CMK (cell line): ENCODE results near the gene IL17RC.
"Not testable (repeated sequence)": the region's sequence is repeated elsewhere in the genome, so short reads cannot be mapped to it uniquely, and the experiment has no call there.

Source experiments
- DNase-seq: peaks from one replicate; pipeline ENCODE4 v3.0.0-alpha.2; 2010; ENCODE audit warnings: low read depth

IL17RC gene

DNA sequence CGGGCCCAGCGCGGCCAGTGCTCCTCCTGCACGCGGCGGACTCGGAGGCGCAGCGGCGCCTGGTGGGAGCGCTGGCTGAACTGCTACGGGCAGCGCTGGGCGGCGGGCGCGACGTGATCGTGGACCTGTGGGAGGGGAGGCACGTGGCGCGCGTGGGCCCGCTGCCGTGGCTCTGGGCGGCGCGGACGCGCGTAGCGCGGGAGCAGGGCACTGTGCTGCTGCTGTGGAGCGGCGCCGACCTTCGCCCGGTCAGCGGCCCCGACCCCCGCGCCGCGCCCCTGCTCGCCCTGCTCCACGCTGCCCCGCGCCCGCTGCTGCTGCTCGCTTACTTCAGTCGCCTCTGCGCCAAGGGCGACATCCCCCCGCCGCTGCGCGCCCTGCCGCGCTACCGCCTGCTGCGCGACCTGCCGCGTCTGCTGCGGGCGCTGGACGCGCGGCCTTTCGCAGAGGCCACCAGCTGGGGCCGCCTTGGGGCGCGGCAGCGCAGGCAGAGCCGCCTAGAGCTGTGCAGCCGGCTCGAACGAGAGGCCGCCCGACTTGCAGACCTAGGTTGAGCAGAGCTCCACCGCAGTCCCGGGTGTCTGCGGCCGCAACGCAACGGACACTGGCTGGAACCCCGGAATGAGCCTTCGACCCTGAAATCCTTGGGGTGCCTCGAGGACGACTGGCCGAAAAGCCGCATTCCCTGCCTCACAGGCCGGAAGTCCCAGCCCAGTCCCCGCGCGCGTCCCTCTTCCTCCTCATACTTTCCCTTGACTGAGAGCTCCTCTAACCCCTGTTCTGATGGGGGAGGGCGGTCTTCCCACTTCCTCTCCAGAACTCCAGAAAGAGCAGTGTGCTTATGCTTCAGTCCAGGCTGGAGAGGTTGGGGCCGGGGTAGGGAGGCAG lies 1.4 kb upstream of the IL17RC start:
- peak; percentile 70 for DNase-seq

DNA sequence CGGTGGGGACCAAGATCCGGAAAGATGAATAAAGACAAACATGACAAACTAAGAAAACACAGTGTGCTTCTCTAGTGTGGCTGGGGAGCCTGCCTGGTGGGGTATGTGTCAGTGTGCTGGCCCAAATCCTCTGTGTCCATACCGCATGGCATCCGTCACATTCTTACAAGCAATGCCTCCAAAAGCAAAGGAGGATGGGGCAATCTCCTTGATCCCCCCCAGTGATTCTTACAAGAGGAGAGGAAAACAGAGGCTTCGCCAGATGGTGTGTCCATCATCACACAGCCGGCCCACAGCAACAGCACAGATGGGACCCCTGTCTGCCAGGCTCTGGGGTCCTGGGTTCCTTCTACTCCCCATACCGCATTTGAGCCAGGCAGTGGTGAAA lies 558 bp upstream of the IL17RC start:
- no peak for DNase-seq

- DNase-seq: no peak
Observed at GRCh38 chr3:9917820-9918219, 922 bp downstream of the IL17RC start.

DNA sequence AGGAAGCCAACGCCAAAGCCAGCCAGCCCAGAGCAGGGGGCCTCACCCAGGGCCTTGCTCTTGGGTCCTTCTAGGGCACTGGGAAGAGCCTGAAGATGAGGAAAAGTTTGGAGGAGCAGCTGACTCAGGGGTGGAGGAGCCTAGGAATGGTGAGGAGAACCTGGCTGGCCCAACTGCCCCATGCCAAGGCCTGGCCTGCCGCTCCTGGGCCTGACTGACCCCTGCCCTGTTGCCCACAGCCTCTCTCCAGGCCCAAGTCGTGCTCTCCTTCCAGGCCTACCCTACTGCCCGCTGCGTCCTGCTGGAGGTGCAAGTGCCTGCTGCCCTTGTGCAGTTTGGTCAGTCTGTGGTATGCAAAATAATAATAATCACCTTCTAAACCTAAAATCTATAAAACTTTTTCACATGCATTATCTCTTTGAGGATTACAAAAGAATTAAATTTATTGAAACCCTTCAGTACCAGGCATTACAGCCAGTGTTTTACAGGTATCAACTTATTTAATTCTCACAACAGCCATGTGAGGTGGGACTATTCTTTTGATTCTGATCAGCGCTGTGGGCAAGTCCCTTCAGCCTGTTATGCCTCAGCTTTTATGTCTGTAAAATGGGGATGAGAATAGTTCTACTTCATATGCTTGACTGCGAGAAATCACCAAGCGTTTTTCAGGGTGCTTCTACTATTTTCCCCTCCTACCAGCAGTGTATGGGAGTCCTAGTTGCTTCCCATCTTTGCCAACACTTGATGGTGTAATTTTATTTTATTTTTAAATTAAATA lies 1.6 kb downstream of the IL17RC start:
- DNase-seq: no peak

GRCh38 chr3:9928158-9928557 lies 11.3 kb downstream of the IL17RC start:
- DNase-seq: no peak

DNA sequence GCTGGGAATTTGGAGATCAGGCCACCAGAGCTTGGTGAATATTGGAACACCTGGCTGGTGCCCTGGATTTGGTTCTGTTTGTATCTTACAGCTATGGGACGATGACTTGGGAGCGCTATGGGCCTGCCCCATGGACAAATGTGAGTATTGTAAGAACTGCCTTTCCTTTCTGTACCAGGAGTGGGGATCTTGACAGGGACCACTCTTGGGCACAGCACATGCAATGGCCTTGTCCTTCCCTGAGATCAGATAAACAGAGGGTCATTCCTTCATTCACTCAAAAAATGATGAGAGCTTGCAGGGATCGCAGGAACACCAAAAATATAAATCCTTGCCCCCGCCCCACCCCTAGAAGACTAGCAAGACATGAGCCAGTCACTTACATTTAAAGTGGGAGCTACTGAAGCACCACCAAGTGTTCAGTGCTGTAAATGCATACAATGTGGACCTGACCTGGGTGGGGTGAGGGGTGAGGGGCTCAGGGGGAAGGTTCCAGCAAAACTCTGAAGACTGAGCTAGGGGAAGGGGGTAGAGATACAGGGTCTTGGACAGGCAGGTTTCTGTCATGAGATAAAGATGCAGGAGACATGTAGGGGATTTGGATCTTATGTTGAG lies 14.0 kb downstream of the IL17RC start:
- no peak for DNase-seq

DNA sequence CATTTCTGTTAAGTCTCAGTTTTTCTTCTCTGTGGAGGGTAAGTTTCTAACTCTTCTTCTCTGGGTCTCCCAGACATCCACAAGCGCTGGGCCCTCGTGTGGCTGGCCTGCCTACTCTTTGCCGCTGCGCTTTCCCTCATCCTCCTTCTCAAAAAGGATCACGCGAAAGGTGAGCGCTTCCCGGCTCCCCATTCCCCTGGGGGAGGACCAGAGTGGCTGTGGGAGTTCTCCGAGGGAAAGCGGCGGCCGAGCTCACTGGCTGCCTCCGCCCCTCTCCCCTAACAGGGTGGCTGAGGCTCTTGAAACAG lies 15.6 kb downstream of the IL17RC start:
- DNase-seq: no peak

GRCh38 chr3:9932843-9933560 lies 16.1 kb downstream of the IL17RC start:
- peak; percentile 74 for DNase-seq

DNA sequence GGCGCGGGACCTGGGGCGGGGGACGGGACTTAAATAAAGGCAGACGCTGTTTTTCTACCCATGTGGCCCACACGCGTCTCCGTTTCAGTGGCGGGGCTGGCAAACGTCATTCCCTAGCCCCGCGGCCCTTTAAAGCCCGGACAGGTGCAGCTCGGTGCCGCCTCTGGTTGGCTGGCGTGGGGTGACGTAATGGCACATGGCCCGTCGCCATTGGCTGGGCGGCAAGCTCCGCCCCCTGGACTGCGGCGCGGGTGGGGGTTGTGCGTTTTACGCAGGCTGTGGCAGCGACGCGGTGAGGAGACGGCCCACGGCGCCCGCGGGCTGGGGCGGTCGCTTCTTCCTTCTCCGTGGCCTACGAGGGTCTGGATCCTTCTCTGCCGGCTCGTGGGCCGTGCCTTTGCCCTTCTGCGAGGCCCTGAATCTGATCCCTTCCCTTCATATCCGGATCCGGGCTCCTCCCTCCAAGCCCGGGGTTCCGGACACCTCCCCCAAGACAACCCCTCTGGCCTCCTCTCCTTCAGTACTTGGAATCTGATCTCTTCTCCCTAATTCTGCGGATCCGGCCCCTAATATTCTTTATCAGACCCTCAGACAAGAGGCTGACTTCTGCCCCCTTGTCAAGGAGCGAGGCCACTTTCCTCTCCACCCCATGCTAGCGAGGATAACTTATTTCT lies 16.8 kb downstream of the IL17RC start, which contains the start of gene CRELD1:
TSS of gene CRELD1 (plus strand) at position 274 of the 674 bp plus-strand sequence. CDS start 605 bp downstream, outside the sequence.
- peak; percentile 94 for DNase-seq

DNA sequence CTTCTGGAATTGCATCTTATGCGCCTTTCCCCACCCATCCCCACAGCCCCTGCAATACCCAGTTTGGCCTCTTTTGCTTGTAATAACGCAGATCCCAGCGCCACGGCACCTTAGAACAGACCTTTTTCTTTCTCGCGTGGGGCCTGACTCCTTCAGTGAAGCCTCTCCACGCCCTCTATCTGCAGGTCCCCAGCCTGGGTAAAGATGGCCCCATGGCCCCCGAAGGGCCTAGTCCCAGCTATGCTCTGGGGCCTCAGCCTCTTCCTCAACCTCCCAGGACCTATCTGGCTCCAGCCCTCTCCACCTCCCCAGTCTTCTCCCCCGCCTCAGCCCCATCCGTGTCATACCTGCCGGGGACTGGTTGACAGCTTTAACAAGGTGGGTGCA lies 17.3 kb downstream of the IL17RC start:
- DNase-seq: peak; percentile 48

DNA sequence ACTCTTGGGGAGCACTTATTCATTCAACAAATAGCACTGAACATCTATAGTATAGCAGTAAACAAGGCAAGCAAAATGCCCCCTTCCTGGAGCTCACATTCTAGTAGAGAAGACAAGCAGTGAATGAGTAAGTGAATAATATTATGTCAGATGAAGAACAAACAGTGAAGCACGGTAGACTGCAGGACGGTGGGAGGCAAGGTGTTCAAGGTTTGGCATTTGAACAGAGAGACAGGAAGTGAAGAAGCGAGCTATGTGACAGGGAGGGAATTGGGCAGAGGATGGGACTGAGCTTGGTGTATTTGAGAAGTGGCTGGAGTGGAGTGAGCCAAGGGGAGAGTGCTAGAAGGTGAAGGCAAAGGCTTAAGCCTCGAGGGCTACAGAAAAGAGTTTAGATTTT lies 18.1 kb downstream of the IL17RC start:
- DNase-seq: no peak

DNA sequence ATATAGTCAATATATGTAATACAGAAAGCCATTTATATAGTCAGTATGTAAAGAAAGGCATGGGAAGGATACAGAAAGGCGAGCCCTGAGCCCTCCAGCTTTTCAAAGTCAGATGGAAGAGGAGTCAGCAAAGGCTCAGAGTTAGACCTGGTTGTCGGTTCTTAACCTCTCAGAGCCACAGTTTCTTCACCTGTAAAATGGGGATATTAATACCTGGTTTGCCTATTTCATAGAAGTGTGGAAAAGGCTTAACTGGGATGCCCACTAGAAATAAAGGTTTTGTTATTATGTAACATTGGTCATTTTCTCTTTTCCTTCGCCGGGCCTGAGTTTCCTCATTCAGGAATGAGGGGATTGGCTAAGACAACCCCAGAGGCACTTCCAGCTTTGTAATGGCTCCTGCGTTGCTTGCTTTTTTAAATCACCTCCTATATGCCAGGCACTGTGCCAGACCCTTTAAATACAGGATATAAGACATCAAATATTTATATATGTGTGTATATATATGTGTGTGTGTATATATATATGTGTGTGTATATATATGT lies 19.1 kb downstream of the IL17RC start:
- no peak for DNase-seq

- DNase-seq: no peak
Observed at GRCh38 chr3:9937486-9938238, 20.8 kb downstream of the IL17RC start.

DNA sequence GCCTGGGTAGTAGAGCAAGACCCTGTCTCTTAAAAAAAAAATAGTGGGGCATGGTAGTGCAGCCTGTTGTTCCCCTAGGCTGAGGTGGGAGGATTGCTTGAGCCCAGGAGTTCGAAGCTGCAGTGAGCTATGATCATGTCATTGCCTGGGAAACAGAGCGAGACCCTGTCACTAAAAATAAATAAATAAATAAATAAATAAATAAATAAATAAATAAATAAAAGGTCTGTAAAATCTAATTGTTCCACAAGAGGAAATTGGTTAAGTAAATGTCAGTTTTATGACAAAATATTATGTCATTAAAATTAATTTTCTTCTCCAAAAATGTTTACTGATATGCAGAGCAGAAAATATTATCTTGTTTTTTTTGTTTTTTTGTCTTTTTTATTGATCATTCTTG lies 22.1 kb downstream of the IL17RC start:
- DNase-seq: no peak

DNA sequence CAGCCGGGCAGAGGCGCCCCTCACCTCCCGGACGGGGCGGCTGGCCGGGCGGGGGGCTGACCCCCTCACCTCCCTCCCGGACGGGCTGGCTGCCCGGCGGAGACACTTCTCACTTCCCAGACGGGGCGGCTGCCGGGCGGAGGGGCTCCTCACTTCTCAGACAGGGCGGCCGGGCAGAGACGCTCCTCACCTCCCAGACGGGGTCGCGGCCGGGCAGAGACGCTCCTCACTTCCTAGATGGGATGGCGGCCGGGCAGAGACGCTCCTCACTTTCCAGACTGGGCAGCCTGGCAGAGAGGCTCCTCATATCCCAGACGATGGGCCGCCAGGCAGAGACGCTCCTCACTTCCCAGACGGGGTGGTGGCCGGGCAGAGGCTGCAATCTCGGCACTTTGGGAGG lies 23.0 kb downstream of the IL17RC start:
- DNase-seq: not testable (repeated sequence)

DNA sequence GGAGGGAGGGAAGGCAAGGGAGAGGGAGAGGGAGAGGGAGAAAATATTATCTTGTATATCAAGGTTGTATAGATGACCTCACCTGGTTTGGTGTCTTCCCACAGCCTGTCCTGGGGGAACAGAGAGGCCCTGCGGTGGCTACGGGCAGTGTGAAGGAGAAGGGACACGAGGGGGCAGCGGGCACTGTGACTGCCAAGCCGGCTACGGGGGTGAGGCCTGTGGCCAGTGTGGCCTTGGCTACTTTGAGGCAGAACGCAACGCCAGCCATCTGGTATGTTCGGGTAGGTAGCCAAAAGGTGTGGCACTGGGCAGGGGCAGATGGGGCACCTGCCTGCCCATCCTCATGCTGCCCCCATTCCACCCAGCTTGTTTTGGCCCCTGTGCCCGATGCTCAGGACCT lies 23.8 kb downstream of the IL17RC start:
- no peak for DNase-seq

DNA sequence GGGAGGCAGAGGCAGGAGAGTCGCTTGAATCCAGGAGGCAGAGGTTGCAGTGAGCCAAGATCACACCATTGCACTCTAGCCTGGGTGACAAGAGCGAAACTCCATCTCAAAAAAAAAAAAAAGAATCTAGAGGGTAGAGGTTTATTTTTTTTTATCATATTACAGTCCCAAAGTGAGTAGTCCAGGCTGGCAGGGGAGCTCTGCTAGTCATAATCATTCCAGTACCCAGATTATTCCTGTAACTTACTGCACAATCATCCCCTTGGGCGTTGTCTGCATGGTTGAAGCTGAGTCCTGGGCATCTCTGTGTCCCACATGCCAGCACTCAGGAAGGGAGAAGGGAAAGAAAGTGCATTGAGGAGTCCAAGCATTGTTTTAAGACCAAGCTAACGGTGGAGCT lies 25.3 kb downstream of the IL17RC start:
- no peak for DNase-seq

DNA sequence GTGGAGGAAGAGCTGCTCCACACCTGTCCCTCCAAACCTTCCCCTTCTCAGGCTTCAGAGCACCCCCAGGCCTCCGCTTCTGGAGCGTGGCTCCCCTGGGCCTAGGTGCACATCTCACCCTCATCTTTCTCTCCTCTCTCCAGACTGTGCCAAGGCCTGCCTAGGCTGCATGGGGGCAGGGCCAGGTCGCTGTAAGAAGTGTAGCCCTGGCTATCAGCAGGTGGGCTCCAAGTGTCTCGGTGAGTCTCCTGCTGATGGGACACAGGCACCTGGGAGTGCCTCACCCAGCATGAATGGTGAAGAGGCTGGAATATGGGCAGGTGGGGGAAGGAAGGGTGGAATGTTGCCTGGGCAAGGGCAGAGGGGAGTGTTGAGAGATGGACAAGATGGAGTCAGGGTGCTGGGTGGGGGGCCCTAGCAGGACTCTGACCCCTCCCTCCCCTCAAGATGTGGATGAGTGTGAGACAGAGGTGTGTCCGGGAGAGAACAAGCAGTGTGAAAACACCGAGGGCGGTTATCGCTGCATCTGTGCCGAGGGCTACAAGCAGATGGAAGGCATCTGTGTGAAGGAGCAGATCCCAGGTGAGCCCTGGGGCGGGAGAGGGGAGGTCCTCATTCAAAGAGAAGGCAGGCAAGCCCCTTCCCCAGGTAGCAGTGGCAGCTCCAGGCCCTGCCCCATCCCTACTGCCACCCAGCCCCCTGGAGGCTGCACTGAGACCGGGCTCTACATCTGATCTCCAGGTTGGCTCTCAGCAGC lies 26.2 kb downstream of the IL17RC start:
- DNase-seq: no peak

- no peak for DNase-seq
Observed at GRCh38 chr3:9944271-9944670, 27.4 kb downstream of the IL17RC start.

DNA sequence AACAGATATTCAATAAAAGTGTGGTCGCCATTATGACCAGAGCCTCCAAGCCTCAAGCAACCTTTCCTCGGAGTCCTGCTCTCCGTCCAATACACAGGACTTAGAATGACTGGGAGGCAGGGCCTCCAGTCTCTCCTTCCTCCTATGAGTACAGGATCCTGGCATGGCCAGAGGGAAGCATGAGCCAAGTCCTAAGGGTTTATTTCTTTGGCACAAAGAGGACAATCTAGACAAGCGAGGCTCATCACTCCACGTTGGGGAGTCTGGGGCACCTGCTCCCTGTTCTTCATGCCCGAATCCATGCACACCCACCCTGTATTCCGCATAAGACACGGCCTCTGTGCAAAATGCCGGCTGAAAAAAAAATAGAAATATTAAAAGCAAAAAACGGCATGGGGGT lies 28.5 kb downstream of the IL17RC start:
- no peak for DNase-seq
